Neuron (in vitro differentiated cells): ENCODE results near the gene CTNNA2.

ENCODE experiments used
- H2AFZ ChIP-seq: one replicate; pipeline ENCODE4 v1.6.1; 2013; ENCODE audit warnings: low read depth, mild to moderate bottlenecking, inconsistent platforms, low read length, moderate library complexity
- H3K27me3 ChIP-seq: one replicate; pipeline ENCODE4 v1.6.1; 2013; ENCODE audit warnings: low read length; ENCODE audit not compliant: insufficient read depth
- H3K36me3 ChIP-seq: one replicate; pipeline ENCODE4 v1.6.1; 2013; ENCODE audit warnings: low read length; ENCODE audit not compliant: insufficient read depth
- H3K4me1 ChIP-seq: one replicate; pipeline ENCODE4 v1.6.1; 2013; ENCODE audit warnings: low read length; ENCODE audit not compliant: insufficient read depth
- H3K4me3 ChIP-seq: 2 replicates; pipeline ENCODE4 v1.5.1; 2013; ENCODE audit warnings: mild to moderate bottlenecking, low read length, moderate library complexity
- H3K9me3 ChIP-seq: one replicate; pipeline ENCODE4 v1.6.1; 2013; ENCODE audit warnings: low read length

CTNNA2 gene

GRCh38 chr2:80231421-80231820 lies 718.6 kb downstream of the CTNNA2 start:
- H3K4me1 ChIP-seq: no peaks in the 10 kb centered on the region
- no peak overlapping the region for H3K4me3 ChIP-seq
- H3K36me3 ChIP-seq: no peaks in the 10 kb centered on the region
- H3K9me3 ChIP-seq: no peaks in the 10 kb centered on the region
- no peak overlapping the region for H2AFZ ChIP-seq
- H3K27me3 ChIP-seq: no peaks in the 10 kb centered on the region

GRCh38 chr2:80233333-80233732 lies 720.5 kb downstream of the CTNNA2 start:
- Histone ChIP-seq H2AFZ (no peak overlapping the region), H3K27me3 (no peaks in the 10 kb centered on the region), H3K4me1 (no peaks in the 10 kb centered on the region), H3K36me3 (no peaks in the 10 kb centered on the region), H3K4me3 (no peak overlapping the region), H3K9me3 (no peaks in the 10 kb centered on the region)

GRCh38 chr2:80238692-80239469 lies 726.0 kb downstream of the CTNNA2 start:
- H3K4me3 ChIP-seq: no peak overlapping the region
- H3K27me3 ChIP-seq: no peaks in the 10 kb centered on the region
- no peaks in the 10 kb centered on the region for H3K36me3 ChIP-seq
- H3K9me3 ChIP-seq: no peaks in the 10 kb centered on the region
- no peak overlapping the region for H2AFZ ChIP-seq
- no peaks in the 10 kb centered on the region for H3K4me1 ChIP-seq

- Histone ChIP-seq H3K4me3 (no peak overlapping the region), H3K9me3 (no peaks in the 10 kb centered on the region), H3K4me1 (peaks cover 3% of the 10 kb centered on the region), H2AFZ (no peak overlapping the region), H3K27me3 (no peaks in the 10 kb centered on the region), H3K36me3 (no peaks in the 10 kb centered on the region)
These were observed 729.6 kb downstream of the CTNNA2 start for GRCh38 chr2:80242355-80242910.

DNA sequence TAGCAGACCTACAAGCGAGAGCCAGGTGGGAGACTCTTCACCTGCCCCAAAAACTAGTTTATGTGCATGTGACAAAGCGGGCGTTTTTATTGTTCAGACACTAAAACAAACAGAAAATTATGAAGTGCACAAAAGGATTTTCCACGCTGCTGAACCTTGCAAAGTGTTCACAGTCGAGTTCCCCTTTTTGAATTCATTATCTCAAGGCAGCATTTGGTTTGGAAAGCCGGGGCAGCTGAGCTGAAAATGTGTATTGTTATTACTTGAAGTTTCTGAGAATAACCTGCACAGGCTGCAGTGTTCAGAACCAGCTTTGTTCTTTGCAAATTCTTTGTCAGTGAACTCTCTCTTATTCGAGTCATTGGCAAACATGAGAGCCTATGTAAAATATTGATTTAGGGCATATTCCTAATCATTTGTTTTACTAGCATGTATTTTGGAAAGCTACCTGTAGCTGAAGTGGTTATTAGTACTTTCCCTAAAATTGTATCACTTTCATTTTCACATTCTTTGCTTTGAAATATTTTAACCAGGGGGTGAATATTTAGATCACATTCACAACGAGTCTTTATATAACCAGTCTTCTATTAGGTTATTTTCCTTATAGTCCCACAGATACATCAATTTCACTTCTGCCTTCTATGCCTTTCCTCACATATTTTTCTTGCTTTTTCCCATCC lies 732.2 kb downstream of the CTNNA2 start:
- Histone ChIP-seq H3K9me3 (no peaks in the 10 kb centered on the region), H3K4me1 (peaks cover 3% of the 10 kb centered on the region), H3K4me3 (no peak overlapping the region), H3K36me3 (no peaks in the 10 kb centered on the region), H3K27me3 (no peaks in the 10 kb centered on the region), H2AFZ (no peak overlapping the region)

DNA sequence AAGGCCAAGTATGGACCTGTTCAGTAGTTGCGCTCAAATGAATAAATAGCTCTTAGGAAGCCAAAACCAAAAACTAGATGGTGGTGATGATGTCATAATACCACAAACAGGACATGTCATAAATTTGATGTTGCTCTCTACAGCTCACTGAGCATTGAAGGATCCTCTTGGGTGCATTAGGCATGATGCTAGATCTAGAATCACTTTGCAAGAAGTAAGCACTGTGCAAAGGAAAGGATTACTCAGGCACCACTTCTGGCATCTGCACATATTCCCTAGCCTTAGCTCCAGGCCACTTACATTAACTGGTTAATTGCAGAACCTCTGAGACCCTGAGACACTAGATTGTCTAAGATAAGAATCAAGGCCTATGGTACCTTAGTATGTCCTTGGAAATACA lies 733.7 kb downstream of the CTNNA2 start:
- Histone ChIP-seq H3K4me3 (no peak overlapping the region), H3K36me3 (no peaks in the 10 kb centered on the region), H3K27me3 (no peaks in the 10 kb centered on the region), H3K9me3 (no peaks in the 10 kb centered on the region), H2AFZ (no peak overlapping the region), H3K4me1 (peaks cover 3% of the 10 kb centered on the region)

DNA sequence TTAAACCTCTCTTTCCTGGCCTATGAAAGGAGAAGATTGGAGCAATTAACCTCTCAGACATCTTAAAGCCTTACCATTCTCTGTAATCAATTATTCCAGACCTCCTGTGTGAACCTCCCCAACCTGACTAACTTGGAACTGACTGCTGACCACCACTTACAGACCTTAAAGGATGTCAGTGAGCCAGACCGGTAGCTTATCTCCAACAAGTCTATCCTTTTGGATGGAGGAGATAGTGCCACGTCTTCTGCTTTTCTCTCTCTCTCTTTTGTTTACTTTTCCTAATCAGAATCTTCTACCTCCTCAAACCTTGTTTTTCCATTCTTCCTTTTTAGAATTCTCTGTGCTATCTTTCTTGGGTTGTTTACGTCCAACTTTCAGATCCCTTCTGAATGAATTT lies 734.5 kb downstream of the CTNNA2 start:
- H3K27me3 ChIP-seq: no peaks in the 10 kb centered on the region
- H3K4me1 ChIP-seq: peaks cover 3% of the 10 kb centered on the region
- no peak overlapping the region for H3K4me3 ChIP-seq
- no peak overlapping the region for H2AFZ ChIP-seq
- H3K9me3 ChIP-seq: no peaks in the 10 kb centered on the region
- no peaks in the 10 kb centered on the region for H3K36me3 ChIP-seq

DNA sequence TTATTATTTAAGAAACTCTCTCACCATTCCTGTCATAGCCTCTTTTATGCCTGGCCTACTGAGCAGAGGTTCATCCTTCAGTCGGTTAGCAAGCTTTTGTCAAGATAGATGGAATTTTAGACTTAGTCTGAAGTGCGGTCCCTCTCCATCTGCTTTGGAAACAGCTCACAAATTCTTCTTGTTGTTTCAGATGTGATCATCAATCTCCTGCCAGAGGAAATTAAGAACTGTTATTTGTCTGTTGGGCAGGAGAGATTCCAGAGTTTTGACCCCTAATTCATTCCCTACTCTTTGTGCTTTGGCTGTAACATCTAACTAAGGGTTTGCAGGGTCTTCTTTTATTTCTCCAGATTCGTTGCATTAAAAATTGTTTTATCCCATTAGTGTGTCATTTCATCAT lies 735.3 kb downstream of the CTNNA2 start:
- Histone ChIP-seq H3K36me3 (no peaks in the 10 kb centered on the region), H3K27me3 (no peaks in the 10 kb centered on the region), H3K9me3 (no peaks in the 10 kb centered on the region), H3K4me3 (no peak overlapping the region), H3K4me1 (peaks cover 3% of the 10 kb centered on the region), H2AFZ (no peak overlapping the region)

DNA sequence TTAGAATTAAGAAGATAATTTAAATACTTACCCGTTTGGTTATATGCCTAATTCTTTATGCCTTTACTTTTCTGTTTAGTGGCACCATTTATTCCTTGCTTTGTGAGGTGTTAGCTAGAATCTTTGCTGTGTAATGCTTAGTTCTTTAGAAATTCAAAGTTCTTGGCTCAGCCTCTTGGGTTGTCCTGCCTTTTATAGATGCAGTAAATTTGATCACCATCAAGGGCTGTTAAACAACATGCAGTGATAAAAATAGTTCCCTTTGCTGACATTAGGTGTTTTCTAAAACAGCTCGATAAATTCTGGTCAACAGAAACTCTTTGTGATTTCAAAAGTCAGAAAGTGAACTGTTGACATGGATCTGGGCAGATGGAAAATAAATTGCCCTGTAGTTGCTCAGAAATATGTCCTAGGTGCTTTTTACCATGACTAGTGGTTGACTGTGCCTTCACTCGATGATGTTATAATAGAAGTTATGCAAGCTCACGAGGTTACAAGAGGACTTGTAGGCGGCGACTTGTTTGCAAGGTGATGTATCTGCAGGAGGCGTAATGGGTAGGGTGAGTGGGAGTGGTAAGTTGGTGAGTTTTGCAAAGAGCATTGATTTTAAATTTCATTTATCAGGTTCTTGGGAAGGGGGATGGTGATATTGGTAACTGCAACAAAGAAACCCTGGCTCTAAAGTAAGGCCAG lies 739.6 kb downstream of the CTNNA2 start:
- Histone ChIP-seq H3K4me3 (no peak overlapping the region), H3K4me1 (peaks cover 5% of the 10 kb centered on the region), H3K36me3 (no peaks in the 10 kb centered on the region), H2AFZ (no peak overlapping the region), H3K27me3 (no peaks in the 10 kb centered on the region), H3K9me3 (no peaks in the 10 kb centered on the region)

DNA sequence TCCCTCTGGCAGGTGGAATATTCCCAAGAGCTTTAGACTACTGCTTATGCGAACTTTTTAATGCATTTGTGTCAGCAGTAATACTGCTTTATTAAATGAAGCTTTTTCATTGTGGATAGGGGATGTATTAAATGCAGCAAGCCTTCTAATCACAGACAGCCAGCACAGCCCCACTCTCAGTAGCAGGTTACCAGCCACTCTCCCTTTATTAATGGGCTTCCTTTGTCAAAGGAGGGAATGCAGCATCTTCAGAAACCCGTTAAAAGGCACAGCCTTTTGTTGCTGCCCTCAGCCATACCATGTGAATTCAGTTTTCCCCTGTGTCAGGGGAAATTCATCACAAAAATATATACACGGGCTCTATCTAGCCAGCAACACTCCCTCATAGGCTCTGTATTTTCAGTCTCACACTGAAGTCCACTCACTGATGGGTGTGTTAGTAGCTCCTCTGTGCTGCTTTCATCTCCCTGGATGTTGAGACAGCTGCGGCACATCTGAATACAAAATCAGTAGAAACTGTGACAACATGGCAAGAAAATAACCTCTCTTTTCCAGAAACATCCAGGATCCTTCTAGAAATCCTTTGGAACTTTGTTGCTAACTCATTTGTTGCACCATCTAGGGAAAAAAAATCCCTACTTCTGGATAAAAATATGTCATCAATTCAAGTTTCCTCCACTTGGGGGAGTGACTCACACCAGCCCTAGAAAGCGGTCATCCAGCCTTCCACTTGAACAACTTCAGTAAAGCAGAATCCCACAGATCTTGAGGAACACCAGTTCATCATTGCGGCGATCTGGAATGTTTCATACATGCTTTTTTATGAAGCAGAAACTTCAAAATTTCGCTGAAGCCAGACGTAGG lies 743.3 kb downstream of the CTNNA2 start:
- Histone ChIP-seq H3K4me1 (peaks cover 6% of the 10 kb centered on the region), H3K9me3 (no peaks in the 10 kb centered on the region), H2AFZ (no peak overlapping the region), H3K36me3 (no peaks in the 10 kb centered on the region), H3K27me3 (no peaks in the 10 kb centered on the region), H3K4me3 (no peak overlapping the region)

DNA sequence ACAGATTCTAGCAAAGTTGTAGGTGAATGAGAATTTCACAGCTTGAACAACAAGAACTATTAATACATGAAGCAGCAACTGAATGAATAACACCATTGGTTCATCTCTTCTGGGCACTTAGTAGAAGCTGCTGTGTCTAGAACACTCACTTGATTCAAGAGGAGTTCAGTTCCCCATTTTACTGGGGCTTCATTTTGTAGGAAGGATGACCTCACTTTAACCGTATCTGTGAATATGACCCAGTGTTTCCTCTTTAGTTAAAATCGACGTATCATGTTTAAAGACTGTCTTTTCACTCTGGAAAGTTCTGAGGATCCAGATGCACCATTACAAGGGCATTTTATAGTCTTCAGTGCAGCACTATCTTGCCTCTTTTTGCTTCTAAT lies 743.9 kb downstream of the CTNNA2 start:
- Histone ChIP-seq H3K9me3 (no peaks in the 10 kb centered on the region), H3K27me3 (no peaks in the 10 kb centered on the region), H3K4me3 (no peak overlapping the region), H3K36me3 (no peaks in the 10 kb centered on the region), H2AFZ (no peak overlapping the region), H3K4me1 (peaks cover 6% of the 10 kb centered on the region)

GRCh38 chr2:80257450-80257849 lies 744.6 kb downstream of the CTNNA2 start:
- Histone ChIP-seq H3K36me3 (no peaks in the 10 kb centered on the region), H3K4me3 (no peak overlapping the region), H3K9me3 (no peaks in the 10 kb centered on the region), H3K27me3 (no peaks in the 10 kb centered on the region), H3K4me1 (peaks cover 6% of the 10 kb centered on the region), H2AFZ (no peak overlapping the region)
